Measurements from ENCODE around the gene PRKX.

GRCh38 chrX:3706481-3706880 lies 7.0 kb downstream of the PRKX start:
- TF ChIP-seq CTCF (IDR thresholded peaks at IDR 0.05) (no peak), POLR2A (IDR thresholded peaks at IDR 0.05) (no peak)

Measured in upper lobe of left lung (tissue), 4 donors.